Testis (tissue), 3 donors: Measurements from ENCODE around the gene DNMBP. TPM values are rescaled to one million over a fixed set of nuclear protein-coding genes. Genes with fewer than 3 reads are reported as not detected.
"Not testable (repeated sequence)": the region's sequence is repeated elsewhere in the genome, so short reads cannot be mapped to it uniquely, and the experiment has no call there.

ENCODE experiments used
- DNase-seq: peaks from one replicate; pipeline ENCODE4 v3.0.0-alpha.2; 2019
- H3K27ac ChIP-seq, 2 donors: fragments of 200-600 bp; sonication (generic); one replicate each; pipeline ENCODE4 v1.5.1; 2019
- H3K27me3 ChIP-seq: fragments of 200-600 bp; sonication (generic); one replicate; pipeline ENCODE4 v1.5.1; 2019
- H3K36me3 ChIP-seq: fragments of 200-600 bp; sonication (generic); one replicate; pipeline ENCODE4 v1.5.1; 2017; ENCODE audit warnings: low read depth; ENCODE audit errors: missing control alignments
- H3K4me1 ChIP-seq: fragments of 200-600 bp; sonication (generic); one replicate; pipeline ENCODE4 v1.5.1; 2019
- H3K4me3 ChIP-seq, 2 donors: fragments of 200-600 bp; sonication (generic); one replicate each; pipeline ENCODE4 v1.5.1; 2017 to 2019
- H3K9me3 ChIP-seq: fragments of 200-600 bp; sonication (generic); one replicate; pipeline ENCODE4 v1.5.1; 2017
- CTCF ChIP-seq, 3 experiments: fragments of 450-650 bp in 2 of 3; fragments of 200-600 bp in 1 of 3; sonication (generic) in 1 of 3; IDR thresholded peaks; one replicate each; pipeline ENCODE4 v1.5.1; 2016 to 2019; ENCODE audit warnings: antibody characterized with exemption in 3 of 3, mild to moderate bottlenecking in 2 of 3, moderate library complexity in 1 of 3
- POLR2A ChIP-seq: fragments of 450-650 bp; IDR thresholded peaks from one replicate; pipeline ENCODE4 v1.6.1; 2017; ENCODE audit warnings: antibody characterized with exemption, mild to moderate bottlenecking, moderate library complexity
- WGBS, 2 donors: methylation state at CpG; one replicate each; pipeline ENCODE4 v1.1.5; 2018; 5-methylcytosine and 5-hydroxymethylcytosine counted together
- intact Hi-C: fragments of 100-400 bp; cut with DNase I; formaldehyde crosslinking; loops from one replicate; pipeline ENCODE4 v1.15.1; 2023; ENCODE audit warnings: low total_unique reads
- polyA plus RNA-seq: library from polyadenylated mRNA; stranded (reverse); fragments of 350-450 nt; fragmentation: Illumina TruSeq; extraction: RNeasy Lipid Tissue Mini Kit (QIAGEN cat#74804); gene quantifications from one replicate; pipeline ENCODE4 v1.2.3, GENCODE V29; 2014; ENCODE audit warnings: low read depth, low replicate concordance; ENCODE audit not compliant: insufficient read depth
- total RNA-seq, 2 donors: library from RNA; depleted of rRNA; stranded (reverse); fragments of >200 nt; gene quantifications; one replicate each; pipeline ENCODE4 v1.2.3, GENCODE V29; 2016

The DNMBP gene
- total and polyA plus RNA-seq, 3 donors from 2014 or later: 20.8 to 36.0 (median 33.4) TPM

GRCh38 chr10:99937630-99938029 is 72.1 kb downstream of the DNMBP start:
- Histone ChIP-seq H3K27ac (no peak overlapping the region), H3K4me1 (peaks cover 6% of the 10 kb centered on the region), H3K9me3 (no peaks in the 10 kb centered on the region), H3K4me3 (no peak overlapping the region), H3K36me3 (no peaks in the 10 kb centered on the region), H3K27me3 (no peaks in the 10 kb centered on the region)
- intact Hi-C loops: no loop called here
- no peak for TF ChIP-seq CTCF (IDR thresholded peaks at IDR 0.05)
- no peak for TF ChIP-seq POLR2A
- WGBS, 2 donors: 86 to 90% methylated on average over 3 of the region's 3 CpGs
- no peak for DNase-seq

GRCh38 chr10:99932203-99932957 is 77.4 kb downstream of the DNMBP start:
- H3K27me3 ChIP-seq, H3K4me3 ChIP-seq, intact Hi-C loops, H3K27ac ChIP-seq, DNase-seq, H3K36me3 ChIP-seq, H3K9me3 ChIP-seq, H3K4me1 ChIP-seq: not testable (repeated sequence)
- 70 to 78% methylated on average over 3 to 4 of the region's 7 CpGs for WGBS, 2 donors

GRCh38 chr10:99930731-99931550 is 78.8 kb downstream of the DNMBP start:
- intact Hi-C loops: no loop called here
- Histone ChIP-seq H3K9me3 (no peaks in the 10 kb centered on the region), H3K4me3 (no peak overlapping the region), H3K27ac (no peak overlapping the region), H3K36me3 (no peaks in the 10 kb centered on the region), H3K4me1 (peaks cover 8% of the 10 kb centered on the region), H3K27me3 (no peaks in the 10 kb centered on the region)
- WGBS, 2 donors: 81 to 84% methylated on average over 9 of the region's 9 CpGs
- DNase-seq: no peak
- TF ChIP-seq CTCF (IDR thresholded peaks at IDR 0.05) (no peak), POLR2A (no peak)

- Histone ChIP-seq H3K27ac (no peak overlapping the region), H3K4me1 (peaks cover 8% of the 10 kb centered on the region), H3K4me3 (no peak overlapping the region), H3K36me3 (no peaks in the 10 kb centered on the region), H3K27me3 (no peaks in the 10 kb centered on the region), H3K9me3 (no peaks in the 10 kb centered on the region)
- intact Hi-C loops: no loop called here
- DNase-seq: no peak
- 92 to 93% methylated on average over 9 of the region's 9 CpGs for whole genome bisulfite sequencing, 2 donors
- TF ChIP-seq CTCF (IDR thresholded peaks at IDR 0.05): no peak
Observed at GRCh38 chr10:99929360-99929759, 80.4 kb downstream of the DNMBP start.

GRCh38 chr10:99927721-99928280 is 81.9 kb downstream of the DNMBP start:
- Histone ChIP-seq H3K4me1 (peaks cover 8% of the 10 kb centered on the region), H3K27me3 (no peaks in the 10 kb centered on the region), H3K27ac (peak overlapping the region in 1 of 2 donors; percentile 51), H3K9me3 (no peaks in the 10 kb centered on the region), H3K36me3 (no peaks in the 10 kb centered on the region), H3K4me3 (no peak overlapping the region)
- 58 to 59% methylated on average over 3 of the region's 3 CpGs for WGBS, 2 donors
- TF ChIP-seq POLR2A: no peak
- no peak for TF ChIP-seq CTCF (IDR thresholded peaks at IDR 0.05)
- no peak for DNase-seq
- intact Hi-C loops: no loop called here
